NCI-H460 (cell line): Measurements from ENCODE around the gene CAMTA2. TPM values are rescaled to one million over a fixed set of nuclear protein-coding genes. Genes with fewer than 3 reads are reported as not detected.
"Not testable (repeated sequence)": the region's sequence is repeated elsewhere in the genome, so short reads cannot be mapped to it uniquely, and the experiment has no call there.

Experiments
- DNase-seq: peaks from one replicate; pipeline ENCODE4 v3.0.0-alpha.2; 2016; ENCODE audit warnings: low read depth; ENCODE audit errors: extremely low read depth
- polyA plus RNA-seq: library from polyadenylated mRNA; depleted of rRNA; stranded (reverse); fragments of >200 nt; gene quantifications from 2 replicates; pipeline ENCODE4 v1.2.3, GENCODE V29; 2014; cell fraction: nucleus; rRNA removed
- total RNA-seq: library from RNA; depleted of rRNA; stranded (reverse); fragments of >200 nt; shearing (Covaris generic); gene quantifications from 2 replicates; pipeline ENCODE4 v1.2.3, GENCODE V29; 2014; rRNA removed

CAMTA2 gene, protein sequence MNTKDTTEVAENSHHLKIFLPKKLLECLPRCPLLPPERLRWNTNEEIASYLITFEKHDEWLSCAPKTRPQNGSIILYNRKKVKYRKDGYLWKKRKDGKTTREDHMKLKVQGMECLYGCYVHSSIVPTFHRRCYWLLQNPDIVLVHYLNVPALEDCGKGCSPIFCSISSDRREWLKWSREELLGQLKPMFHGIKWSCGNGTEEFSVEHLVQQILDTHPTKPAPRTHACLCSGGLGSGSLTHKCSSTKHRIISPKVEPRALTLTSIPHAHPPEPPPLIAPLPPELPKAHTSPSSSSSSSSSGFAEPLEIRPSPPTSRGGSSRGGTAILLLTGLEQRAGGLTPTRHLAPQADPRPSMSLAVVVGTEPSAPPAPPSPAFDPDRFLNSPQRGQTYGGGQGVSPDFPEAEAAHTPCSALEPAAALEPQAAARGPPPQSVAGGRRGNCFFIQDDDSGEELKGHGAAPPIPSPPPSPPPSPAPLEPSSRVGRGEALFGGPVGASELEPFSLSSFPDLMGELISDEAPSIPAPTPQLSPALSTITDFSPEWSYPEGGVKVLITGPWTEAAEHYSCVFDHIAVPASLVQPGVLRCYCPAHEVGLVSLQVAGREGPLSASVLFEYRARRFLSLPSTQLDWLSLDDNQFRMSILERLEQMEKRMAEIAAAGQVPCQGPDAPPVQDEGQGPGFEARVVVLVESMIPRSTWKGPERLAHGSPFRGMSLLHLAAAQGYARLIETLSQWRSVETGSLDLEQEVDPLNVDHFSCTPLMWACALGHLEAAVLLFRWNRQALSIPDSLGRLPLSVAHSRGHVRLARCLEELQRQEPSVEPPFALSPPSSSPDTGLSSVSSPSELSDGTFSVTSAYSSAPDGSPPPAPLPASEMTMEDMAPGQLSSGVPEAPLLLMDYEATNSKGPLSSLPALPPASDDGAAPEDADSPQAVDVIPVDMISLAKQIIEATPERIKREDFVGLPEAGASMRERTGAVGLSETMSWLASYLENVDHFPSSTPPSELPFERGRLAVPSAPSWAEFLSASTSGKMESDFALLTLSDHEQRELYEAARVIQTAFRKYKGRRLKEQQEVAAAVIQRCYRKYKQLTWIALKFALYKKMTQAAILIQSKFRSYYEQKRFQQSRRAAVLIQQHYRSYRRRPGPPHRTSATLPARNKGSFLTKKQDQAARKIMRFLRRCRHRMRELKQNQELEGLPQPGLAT
- 54.5 and 59.9 TPM in 2 replicates for total RNA-seq
- 12.7 and 13.2 TPM in 2 replicates for polyA plus RNA-seq

DNA sequence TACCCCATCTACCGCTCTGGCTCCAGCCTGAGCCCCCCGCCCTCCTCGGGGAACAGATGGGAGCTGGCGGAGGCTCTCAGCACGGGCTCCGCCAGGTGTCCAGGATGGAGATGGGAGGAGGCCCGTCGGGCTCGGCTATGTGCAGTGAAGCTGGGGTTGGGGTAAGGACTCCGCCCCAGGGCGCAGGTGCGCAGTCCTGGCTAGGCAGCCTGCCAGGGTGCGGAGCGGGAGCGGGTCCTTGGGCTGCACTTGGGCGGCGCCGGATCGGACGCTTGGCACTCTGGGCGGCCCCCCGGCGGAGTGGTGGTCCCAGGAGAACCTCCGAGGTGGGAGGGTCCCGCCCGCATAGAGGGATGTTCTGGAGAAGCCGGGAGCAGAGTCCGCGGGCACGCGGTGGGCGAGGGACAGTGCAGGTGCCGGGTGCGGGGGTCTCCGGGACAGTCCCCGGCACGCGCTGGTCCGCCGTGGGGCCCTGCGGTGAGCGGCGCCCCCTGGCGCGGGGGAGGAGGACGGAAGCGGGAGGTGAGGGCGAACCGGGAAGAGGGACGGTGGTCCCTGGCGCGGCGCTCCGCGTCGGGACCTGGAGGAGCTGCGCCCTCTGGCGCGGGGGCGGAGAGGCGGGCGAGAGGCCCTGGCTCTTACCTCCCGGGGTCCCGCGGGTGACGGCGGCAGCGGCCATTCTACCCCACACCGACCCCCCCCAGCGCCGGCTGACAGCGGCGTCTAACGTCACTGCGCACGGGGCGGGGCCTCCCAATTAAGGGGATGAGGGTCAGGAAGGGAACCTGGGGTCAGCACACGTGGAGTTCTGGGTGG lies at the start of gene CAMTA2:
CAMTA2 (minus strand) TSS at position 725 of the 816 bp plus-strand sequence. CDS start 1,453 bp downstream, outside the sequence.
- DNase-seq: peak; percentile 45

DNA sequence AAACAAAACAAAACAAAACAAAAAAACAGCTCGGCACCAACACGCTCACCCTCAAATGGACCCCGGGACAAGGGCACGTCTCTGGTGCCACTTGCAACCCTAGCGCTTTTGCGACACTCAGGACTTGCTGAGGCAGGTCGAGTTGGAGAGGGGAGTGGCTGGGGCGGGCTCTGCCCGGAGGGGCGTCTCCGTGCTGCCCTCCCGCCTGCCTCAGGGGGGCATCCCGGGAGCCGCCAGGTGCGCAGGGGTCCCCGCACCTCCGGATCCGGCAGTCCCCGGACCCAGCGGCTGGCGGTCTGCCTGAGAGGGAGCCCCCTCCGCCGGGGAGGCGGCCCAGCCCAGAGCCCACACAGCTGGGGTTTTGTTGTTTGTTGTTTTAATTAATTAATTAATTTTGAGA lies 47.8 kb upstream of the CAMTA2 start, which contains the start of gene SLC52A1:
SLC52A1 (minus strand) TSS at position 112 of the 400 bp plus-strand sequence. CDS start 820 bp downstream, outside the sequence.
- no peak for DNase-seq

DNA sequence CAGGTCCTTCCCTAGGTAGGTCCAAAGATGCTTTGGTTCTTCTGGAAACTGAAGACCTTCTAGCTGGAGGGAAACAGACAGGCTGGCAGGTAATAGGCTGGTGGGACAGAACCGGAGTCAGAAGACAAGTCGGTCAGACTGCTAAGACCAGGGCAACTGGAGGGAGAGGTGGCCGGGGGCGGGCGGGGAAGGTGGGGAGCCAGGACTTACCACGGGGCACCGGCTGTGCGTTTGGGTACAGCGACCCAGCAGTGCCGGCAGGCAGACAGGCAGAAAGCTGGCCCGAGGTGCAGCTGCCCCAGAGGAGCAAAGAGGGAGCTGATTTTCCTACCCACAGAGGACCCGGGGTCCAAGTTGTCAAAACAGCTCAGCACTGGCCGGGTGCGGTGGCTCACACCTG lies 47.2 kb upstream of the CAMTA2 start:
- no peak for DNase-seq

DNA sequence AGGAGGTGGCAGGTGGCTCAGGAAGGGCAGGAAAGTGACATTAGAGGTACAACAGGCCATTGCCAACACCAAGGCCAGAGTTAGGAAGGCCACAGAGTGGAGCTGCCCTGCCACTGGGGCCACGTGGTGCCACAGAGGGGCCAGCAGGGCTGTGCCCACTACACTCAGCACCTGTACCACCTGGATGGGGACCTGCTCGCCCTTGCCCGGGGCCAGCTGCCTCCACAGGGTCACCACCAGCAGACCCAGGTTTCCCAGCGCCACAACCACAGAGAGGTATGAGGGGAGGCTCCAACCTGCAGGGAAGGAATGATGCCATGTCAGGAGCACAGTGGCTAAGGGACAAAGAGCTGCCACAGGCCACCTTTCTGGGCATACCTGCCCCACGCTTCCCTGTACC lies 46.6 kb upstream of the CAMTA2 start:
- DNase-seq: no peak

DNA sequence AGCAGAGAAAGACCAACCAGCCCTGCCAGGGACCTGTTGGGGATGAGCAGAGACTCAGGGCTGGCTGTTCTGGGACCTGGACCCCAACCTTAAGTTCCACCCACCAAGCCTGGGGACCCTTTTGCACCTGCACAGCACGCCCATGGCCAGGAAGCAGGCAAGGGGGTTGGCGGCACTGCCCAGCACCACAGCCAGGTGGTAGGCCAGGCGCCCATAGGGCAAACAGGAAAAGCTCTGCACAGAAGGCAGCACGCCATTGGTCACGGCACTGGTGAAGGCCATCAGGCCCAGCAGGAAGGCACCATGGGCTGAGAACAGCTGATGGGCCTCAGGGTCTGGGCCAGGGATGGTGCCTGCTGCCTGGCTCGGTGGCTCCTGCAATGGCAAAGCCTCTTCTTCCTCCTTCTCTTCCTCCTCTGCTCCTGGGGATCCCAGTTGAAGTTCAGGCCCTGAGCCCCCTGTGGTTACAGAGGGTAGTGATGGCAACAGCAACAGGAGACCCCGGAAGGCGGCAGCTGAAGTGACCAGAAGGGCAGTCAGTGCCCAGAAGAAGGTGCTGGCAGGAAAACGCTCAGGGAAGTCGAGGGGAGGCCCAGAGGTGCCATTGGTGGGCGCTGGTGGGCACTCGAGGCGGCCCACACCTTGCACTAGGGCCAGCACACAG lies 46.0 kb upstream of the CAMTA2 start:
- no peak for DNase-seq

DNA sequence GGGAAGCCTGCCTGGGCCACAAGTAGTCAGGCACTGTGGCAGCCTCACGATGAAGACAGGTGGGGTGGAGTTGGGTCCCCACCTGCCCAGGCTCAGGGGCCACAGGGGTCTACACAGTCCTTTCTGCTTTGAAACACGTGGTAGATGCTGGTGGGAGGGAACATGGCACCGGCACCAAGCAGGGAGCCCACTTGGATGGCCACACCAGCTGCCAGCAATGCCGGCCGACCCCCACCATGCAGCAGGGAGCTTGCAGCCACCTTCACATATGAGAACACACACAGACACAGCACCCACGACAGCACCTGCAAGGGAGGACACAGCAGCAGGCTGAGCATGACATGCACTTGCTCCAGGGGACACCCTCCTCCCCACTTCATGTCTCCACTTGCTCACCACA lies 45.4 kb upstream of the CAMTA2 start:
- no peak for DNase-seq

DNA sequence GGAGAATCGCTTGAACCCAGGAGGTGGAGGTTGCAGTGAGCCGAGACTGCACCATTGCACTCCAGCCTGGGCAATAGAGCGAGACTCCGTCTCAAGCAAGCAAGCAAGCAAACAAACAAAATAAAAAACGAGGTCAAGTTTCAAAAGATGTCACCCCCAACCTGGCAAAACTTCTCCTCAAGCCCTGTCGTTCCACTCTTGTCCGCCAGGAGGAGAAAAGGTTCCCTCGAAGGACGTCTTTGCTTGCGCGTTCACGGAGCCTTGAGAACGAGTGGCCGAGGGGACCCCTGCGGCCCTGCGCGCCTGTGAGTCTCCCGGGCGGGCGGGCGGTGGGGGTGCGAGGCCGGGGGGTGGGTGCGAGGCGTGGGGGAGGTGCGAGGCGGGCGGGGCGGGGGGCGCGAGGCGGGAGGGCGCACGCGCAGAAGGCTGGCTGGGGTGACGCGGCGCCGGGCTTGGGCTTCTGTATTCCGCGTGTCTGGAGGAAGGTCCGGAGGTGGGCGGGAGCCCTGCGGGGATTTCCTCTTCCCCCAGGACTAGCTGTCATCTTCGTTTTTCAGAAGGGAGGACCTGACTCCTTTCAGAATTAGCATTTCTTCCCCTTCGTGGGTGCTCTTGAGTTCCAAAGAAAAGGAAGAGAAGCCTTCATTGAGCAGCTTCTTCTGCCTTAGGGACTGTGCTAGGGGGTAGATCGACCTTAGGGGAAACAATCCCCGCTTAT lies 44.0 kb upstream of the CAMTA2 start:
- DNase-seq: peak; percentile 79

DNA sequence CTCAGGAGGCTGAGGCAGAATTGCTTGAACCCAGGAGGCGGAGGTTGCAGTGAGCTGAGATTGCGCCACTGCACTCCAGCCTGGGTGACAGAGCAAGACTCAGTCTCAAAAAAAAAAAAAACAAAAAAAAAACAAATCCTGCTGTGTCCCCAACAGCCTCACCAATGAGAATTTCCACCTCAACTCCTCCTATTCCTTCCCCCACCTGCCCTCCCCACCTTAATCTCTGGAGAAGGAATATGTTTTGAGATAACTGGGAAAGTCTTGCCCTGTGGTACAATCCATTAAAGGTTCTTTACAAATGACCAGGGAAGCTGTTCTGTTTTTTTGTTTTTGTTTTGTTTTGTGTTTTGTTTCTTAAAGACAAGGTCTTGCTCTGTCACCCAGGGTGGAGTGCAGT lies 42.7 kb upstream of the CAMTA2 start:
- not testable (repeated sequence) for DNase-seq

DNA sequence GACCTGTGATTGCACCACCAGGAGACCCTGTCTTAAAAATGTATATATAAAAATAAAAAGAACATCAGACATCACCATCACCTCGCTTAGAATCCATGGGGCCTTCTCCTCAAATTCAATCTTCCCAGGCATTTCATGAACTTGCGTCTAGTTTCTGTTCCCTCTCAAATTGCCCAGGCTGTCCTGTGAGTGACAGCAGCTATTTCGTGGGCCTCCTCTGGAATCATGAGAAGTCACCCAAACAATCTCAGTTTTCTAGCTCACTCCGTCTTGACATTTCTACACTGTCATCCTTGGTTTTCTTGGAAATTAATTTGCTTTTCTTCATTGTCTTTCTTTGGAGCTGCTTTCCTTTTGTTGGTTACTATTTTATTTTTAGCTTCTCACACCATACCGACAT lies 40.4 kb upstream of the CAMTA2 start:
- no peak for DNase-seq

DNA sequence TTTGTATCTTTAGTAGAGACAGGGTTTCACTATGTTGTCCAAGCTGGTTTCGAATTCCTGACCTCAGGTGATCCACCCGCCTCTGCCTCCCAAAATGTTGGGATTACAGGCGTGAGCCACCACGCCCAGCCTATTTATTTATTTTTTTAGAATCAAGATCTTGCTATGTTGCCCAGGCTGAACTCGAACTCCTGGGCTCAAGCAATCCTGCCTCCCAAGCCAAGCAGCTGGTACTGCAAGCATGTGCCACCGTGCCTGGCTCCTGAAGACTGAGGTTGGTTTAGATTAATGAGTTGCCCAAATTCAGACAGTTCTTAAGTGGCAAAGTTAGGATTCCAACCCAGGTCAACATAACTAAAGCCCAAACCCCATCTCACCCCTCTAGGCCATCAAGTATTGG lies 39.8 kb upstream of the CAMTA2 start:
- DNase-seq: no peak

DNA sequence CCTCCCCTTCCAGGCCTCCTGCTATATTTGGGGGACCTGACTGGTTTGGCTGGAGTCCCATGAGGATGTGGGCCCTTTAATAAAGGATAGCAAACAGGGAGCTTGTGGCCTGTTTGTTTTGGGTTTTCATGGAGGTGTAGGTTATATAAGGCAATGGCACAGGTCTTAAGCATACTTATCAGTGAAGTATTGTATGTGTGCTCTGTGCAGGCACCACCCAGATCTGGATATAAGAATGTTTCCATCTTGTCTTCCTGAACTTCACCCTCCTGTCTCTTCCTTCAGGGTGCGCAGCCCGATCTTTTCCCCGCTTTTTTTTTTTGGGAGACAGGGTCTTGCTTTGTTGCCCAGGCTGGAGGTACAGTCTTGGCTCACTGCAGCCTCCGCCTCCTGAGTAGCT lies 37.1 kb upstream of the CAMTA2 start:
- no peak for DNase-seq

DNA sequence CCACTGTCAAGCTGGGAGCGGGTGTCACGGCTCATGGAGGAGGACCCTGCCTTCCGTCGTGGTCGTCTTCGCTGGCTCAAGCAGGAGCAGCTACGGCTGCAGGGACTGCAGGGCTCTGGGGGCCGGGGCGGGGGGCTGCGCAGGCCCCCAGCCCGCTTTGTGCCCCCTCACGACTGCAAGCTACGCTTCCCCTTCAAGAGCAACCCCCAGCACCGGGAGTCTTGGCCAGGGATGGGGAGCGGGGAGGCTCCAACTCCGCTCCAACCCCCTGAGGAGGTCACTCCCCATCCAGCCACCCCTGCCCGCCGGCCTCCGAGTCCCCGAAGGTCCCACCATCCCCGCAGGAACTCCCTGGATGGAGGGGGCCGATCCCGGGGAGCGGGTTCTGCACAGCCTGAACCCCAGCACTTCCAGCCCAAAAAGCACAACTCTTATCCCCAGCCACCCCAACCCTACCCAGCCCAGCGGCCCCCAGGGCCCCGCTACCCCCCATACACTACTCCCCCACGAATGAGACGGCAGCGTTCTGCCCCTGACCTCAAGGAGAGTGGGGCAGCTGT lies 36.2 kb upstream of the CAMTA2 start:
- DNase-seq: no peak

DNA sequence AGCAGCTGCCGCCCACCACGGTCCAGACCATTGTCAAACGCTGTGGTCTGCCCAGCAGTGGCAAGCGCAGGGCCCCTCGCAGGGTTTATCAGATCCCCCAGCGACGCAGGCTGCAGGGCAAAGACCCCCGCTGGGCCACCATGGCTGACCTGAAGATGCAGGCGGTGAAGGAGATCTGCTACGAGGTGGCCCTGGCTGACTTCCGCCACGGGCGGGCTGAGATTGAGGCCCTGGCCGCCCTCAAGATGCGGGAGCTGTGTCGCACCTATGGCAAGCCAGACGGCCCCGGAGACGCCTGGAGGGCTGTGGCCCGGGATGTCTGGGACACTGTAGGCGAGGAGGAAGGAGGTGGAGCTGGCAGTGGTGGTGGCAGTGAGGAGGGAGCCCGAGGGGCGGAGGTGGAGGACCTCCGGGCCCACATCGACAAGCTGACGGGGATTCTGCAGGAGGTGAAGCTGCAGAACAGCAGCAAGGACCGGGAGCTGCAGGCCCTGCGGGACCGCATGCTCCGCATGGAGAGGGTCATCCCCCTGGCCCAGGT lies 34.8 kb upstream of the CAMTA2 start:
- DNase-seq: no peak

DNA sequence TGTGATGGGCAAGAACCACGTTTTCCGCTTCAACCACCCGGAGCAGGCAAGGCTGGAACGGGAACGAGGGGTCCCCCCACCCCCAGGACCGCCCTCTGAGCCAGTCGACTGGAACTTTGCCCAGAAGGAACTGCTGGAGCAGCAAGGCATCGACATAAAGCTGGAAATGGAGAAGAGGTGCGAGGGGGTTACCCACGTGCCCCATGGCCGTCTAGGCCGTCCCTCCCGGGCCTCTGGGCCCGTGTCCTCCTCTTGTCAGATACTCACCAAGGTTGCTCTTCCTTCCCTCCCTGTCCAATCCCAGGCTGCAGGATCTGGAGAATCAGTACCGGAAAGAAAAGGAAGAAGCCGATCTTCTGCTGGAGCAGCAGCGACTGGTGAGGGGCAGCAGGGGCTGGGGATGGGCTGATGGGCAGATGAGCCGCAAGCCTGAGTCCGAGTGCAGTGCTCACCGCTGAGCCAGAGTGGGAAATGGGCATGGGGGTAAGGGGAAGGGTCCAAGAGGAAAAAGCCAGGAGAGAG lies 33.1 kb upstream of the CAMTA2 start:
- DNase-seq: no peak

DNA sequence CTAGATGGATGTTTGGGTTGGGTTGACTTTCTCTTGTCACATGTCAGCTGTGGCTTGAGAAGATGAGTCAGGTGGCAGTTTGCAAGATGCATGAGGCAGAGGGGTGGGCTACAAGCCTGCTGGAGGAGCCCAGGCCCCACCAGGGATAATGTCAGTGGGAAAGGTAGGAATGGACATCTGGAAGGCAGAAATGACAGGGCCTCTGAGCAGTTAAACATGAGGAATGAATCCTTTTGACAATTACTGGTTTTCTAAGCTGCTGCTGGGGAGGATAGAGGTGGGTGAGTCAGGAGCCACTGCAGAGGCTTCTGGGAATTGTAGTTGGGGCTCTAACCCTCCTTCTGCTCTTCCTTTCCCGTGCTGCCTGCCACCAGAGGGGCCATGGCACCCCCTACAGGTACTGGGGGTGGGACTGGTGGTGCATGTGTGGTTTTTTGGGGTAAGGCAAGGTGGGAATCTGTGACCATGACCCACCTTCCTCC lies 32.0 kb upstream of the CAMTA2 start:
- DNase-seq: no peak

DNA sequence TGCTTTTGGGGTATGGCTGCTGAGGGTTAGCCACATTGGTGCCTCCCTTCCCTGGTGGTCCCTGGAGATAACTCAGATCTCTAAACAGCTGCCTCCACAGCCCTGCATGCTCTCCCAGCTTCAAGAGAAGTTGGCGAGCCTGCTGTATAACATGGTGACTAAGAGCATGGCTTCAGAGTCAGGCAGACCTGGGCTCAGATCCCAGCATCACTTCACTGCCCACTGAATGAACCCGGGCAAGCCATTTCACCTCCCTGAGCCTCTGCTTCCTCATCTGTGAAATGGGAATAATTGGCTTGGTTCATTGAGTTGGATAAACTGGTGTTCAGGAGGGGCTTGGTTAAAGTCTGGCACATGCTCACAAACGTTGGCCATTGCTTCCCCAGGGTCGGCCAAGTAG lies 26.9 kb upstream of the CAMTA2 start:
- DNase-seq: no peak

DNA sequence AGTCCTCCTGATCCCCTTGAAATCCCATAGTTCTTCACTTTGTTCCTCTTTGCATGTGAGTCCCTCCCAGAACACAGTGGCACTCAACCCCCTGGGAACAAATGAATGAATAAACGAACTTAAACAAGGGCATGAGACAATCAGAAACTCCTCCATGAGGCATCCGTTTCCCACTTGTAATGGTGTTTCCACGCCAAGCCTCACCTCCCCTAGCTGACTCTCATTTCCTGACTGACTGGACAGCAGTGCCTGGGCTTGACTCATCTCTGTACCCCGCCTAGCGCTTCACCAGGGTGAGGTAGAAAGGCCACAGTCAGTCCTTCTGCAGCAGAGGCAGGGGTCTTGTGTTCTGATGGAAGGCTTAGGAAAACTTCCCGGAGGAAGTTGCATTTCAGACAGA lies 24.5 kb upstream of the CAMTA2 start:
- DNase-seq: no peak
